ENCODE measurements around the gene FTCD.

FTCD gene

GRCh38 chr21:46145840-46146691 lies 9.3 kb downstream of the FTCD start:
- no peak overlapping the region for H3K27ac ChIP-seq (ENCODE audit: low read length)
- no peak for TF ChIP-seq EZH2 (IDR thresholded peaks at IDR 0.05; ENCODE audit: borderline replicate concordance, low read depth, low read length, severe bottlenecking)
- TF ChIP-seq CTCF (IDR thresholded peaks at IDR 0.05; ENCODE audit: borderline replicate concordance, extremely low read depth, low read length, poor library complexity, severe bottlenecking): no peak
- DNase-seq (no peak), ATAC-seq (ENCODE audit: insufficient read depth, low read depth) (no peak)
- no peaks in the 10 kb centered on the region for H3K36me3 ChIP-seq (ENCODE audit: insufficient read depth, low read length)
- no peaks in the 10 kb centered on the region for H4K20me1 ChIP-seq (ENCODE audit: insufficient read depth, low read length)
- H3K9me3 ChIP-seq (ENCODE audit: insufficient read depth, low read length, severe bottlenecking): no peaks in the 10 kb centered on the region
- H3K4me3 ChIP-seq (ENCODE audit: low read depth in 1 of 2, low read length in 2 of 2): no peak overlapping the region
- H3K79me2 ChIP-seq (ENCODE audit: insufficient read depth, low read length): no peaks in the 10 kb centered on the region
- H3K4me2 ChIP-seq (ENCODE audit: insufficient read depth, low read length): no peak overlapping the region
- no peaks in the 10 kb centered on the region for H3K27me3 ChIP-seq (ENCODE audit: insufficient read depth, low read length, poor library complexity)
- H3K9ac ChIP-seq (ENCODE audit: low read depth, low read length): no peak overlapping the region
- H3K4me1 ChIP-seq (ENCODE audit: insufficient read depth, low read length): peaks cover 7% of the 10 kb centered on the region; the same call in 1 of the 2 replicates
- H2AFZ ChIP-seq (ENCODE audit: low read depth, low read length): no peak overlapping the region

- Histone ChIP-seq H3K27ac (ENCODE audit: low read length) (no peak overlapping the region), H3K4me1 (ENCODE audit: insufficient read depth, low read length) (peaks cover 7% of the 10 kb centered on the region; the same call in 1 of the 2 replicates), H3K79me2 (ENCODE audit: insufficient read depth, low read length) (no peaks in the 10 kb centered on the region), H2AFZ (ENCODE audit: low read depth, low read length) (no peak overlapping the region), H4K20me1 (ENCODE audit: insufficient read depth, low read length) (no peaks in the 10 kb centered on the region), H3K9ac (ENCODE audit: low read depth, low read length) (no peak overlapping the region), H3K4me3 (ENCODE audit: low read depth in 1 of 2, low read length in 2 of 2) (no peak overlapping the region), H3K9me3 (ENCODE audit: insufficient read depth, low read length, severe bottlenecking) (no peaks in the 10 kb centered on the region), H3K27me3 (ENCODE audit: insufficient read depth, low read length, poor library complexity) (no peaks in the 10 kb centered on the region), H3K4me2 (ENCODE audit: insufficient read depth, low read length) (no peak overlapping the region), H3K36me3 (ENCODE audit: insufficient read depth, low read length) (no peaks in the 10 kb centered on the region)
- DNase-seq: no peak
- TF ChIP-seq CTCF (IDR thresholded peaks at IDR 0.05; ENCODE audit: borderline replicate concordance, extremely low read depth, low read length, poor library complexity, severe bottlenecking) (no peak), EZH2 (IDR thresholded peaks at IDR 0.05; ENCODE audit: borderline replicate concordance, low read depth, low read length, severe bottlenecking) (no peak)
- no peak for ATAC-seq (ENCODE audit: insufficient read depth, low read depth)
Observed at GRCh38 chr21:46145159-46145839, 10.1 kb downstream of the FTCD start.

- DNase-seq (no peak), ATAC-seq (ENCODE audit: insufficient read depth, low read depth) (no peak)
- Histone ChIP-seq H3K27ac (ENCODE audit: low read length) (no peak overlapping the region), H3K9me3 (ENCODE audit: insufficient read depth, low read length, severe bottlenecking) (no peaks in the 10 kb centered on the region), H3K4me3 (ENCODE audit: low read depth in 1 of 2, low read length in 2 of 2) (no peak overlapping the region), H2AFZ (ENCODE audit: low read depth, low read length) (no peak overlapping the region), H3K27me3 (ENCODE audit: insufficient read depth, low read length, poor library complexity) (no peaks in the 10 kb centered on the region), H3K79me2 (ENCODE audit: insufficient read depth, low read length) (no peaks in the 10 kb centered on the region), H3K4me1 (ENCODE audit: insufficient read depth, low read length) (peaks cover 7% of the 10 kb centered on the region; the same call in 1 of the 2 replicates), H4K20me1 (ENCODE audit: insufficient read depth, low read length) (no peaks in the 10 kb centered on the region), H3K9ac (ENCODE audit: low read depth, low read length) (no peak overlapping the region), H3K36me3 (ENCODE audit: insufficient read depth, low read length) (no peaks in the 10 kb centered on the region), H3K4me2 (ENCODE audit: insufficient read depth, low read length) (no peak overlapping the region)
- no peak for TF ChIP-seq EZH2 (IDR thresholded peaks at IDR 0.05; ENCODE audit: borderline replicate concordance, low read depth, low read length, severe bottlenecking)
- no peak for TF ChIP-seq CTCF (IDR thresholded peaks at IDR 0.05; ENCODE audit: borderline replicate concordance, extremely low read depth, low read length, poor library complexity, severe bottlenecking)
Observed at GRCh38 chr21:46144464-46145070, 10.8 kb downstream of the FTCD start.

Data from DND-41 (cell line).